ENCODE data around the gene MISP. TPM values are rescaled to one million over a fixed set of nuclear protein-coding genes. Genes with fewer than 3 reads are reported as not detected.
A peak's percentile ranks its signal among the peaks of the same experiment; 100 is the strongest.

Gene MISP
- total and polyA plus RNA-seq, 9 of the 15 experiments (the other 6 are each of a cell fraction or from before 2014, with no cell fraction given): 0.04 to 0.29 (median 0.05) TPM; not detected in 5

GRCh38 chr19:799076-799881 lies 48.4 kb downstream of the MISP start:
- DNase-seq (ENCODE audit: extremely low read depth in 1 of 4, low spot score in 3 of 4) (peak in 3 of 4 experiments; percentile 11 to 64 (median 28)), FAIRE-seq (peak; percentile 72), ATAC-seq (peak; percentile 10)
- no peaks in the 10 kb centered on the region for H3K27me3 ChIP-seq (ENCODE audit: control insufficient read depth in 2 of 2, insufficient read depth in 2 of 2, low read length in 2 of 2)
- peaks cover 61% of the 10 kb centered on the region for H4K20me1 ChIP-seq (replicated peaks; ENCODE audit: control insufficient read depth, insufficient read depth, low read length)
- H3K4me3 ChIP-seq: peak overlapping the region; percentile 99
- BruUV-seq (replicated peaks): no TSS peak
- intact Hi-C loops (cut with micrococcal nuclease) (loop anchor here (1.0 kb wide), 1 partner anchor 28 kb away; no protein-coding TSS in a partner anchor), in situ Hi-C loops (cut with MboI) (no loop called here)
- peaks cover 16% of the 10 kb centered on the region for H3K9me1 ChIP-seq (ENCODE audit: control insufficient read depth, insufficient read depth, low read length)
- under 1% methylated on average over 27 of the region's 28 CpGs for WGBS (ENCODE audit: insufficient coverage, low coverage, missing lambda C conversion rate)
- H3K79me2 ChIP-seq (ENCODE audit: control insufficient read depth, insufficient read depth, low read length): peaks cover 80% of the 10 kb centered on the region
- CTCF ChIA-PET (ENCODE audit: low intra/inter-chr PET ratio): interaction anchor here (0.7 to 1.1 kb wide), 2 partner anchors 28 to 122 kb away, joined by 3 read pairs; no protein-coding TSS in a partner anchor
- no peak overlapping the region for H2AFZ ChIP-seq (ENCODE audit: low read depth, low read length)
- POLR2A ChIA-PET: interaction anchor here (0.6 to 2.4 kb wide), 15 partner anchors 9 to 342 kb away, joined by 3 to 20 read pairs (median 3); no protein-coding TSS in a partner anchor
- H3K9me3 ChIP-seq (replicated peaks; ENCODE audit: control insufficient read depth, insufficient read depth, low read depth, low read length): no peaks in the 10 kb centered on the region; the same call in 1 of the 2 replicates
- peaks cover 22 to 78% of the 10 kb centered on the region in 2 experiments for H3K4me1 ChIP-seq (replicated peaks in 1 of 2; ENCODE audit: control insufficient read depth in 2 of 2, insufficient read depth in 2 of 2, low read length in 2 of 2)
- peak overlapping the region; percentile 98 for H3K27ac ChIP-seq (ENCODE audit: extremely low read depth, low read depth, low read length)
- H3K9ac ChIP-seq (ENCODE audit: insufficient read depth in 1 of 2, low read depth in 2 of 2, low read length in 2 of 2): peak overlapping the region; percentile 98 to 99
- peaks cover 62% of the 10 kb centered on the region for H3K36me3 ChIP-seq (ENCODE audit: control insufficient read depth, insufficient read depth, low read length)
- H3K4me2 ChIP-seq (ENCODE audit: insufficient read depth, low read length): peak overlapping the region; percentile 85
- TF ChIP-seq MEF2D (tag; conservative IDR thresholded peaks at IDR 0.05; ENCODE audit: low read depth) (no peak), SNRNP70 (optimal IDR thresholded peaks at IDR 0.05; ENCODE audit: low read depth, low read length) (peak; percentile 60), ZFP36 (IDR thresholded peaks at IDR 0.05; ENCODE audit: low read depth, low read length, partially characterized antibody) (no peak), ZNF589 (CRISPR knock-in tag; IDR thresholded peaks at IDR 0.05; ENCODE audit: low read depth) (0 out of 2 replicates have a peak, but pooled peaks have one; percentile 36), TOE1 (IDR thresholded peaks at IDR 0.05; ENCODE audit: borderline replicate concordance) (no peak), TOE1 (CRISPR knock-in tag; IDR thresholded peaks at IDR 0.05; ENCODE audit: borderline replicate concordance, low read depth) (0 out of 2 replicates have a peak, but pooled peaks have one; percentile 41), PREB (CRISPR knock-in tag; IDR thresholded peaks at IDR 0.05) (no peak), NFIC (IDR thresholded peaks at IDR 0.05) (no peak), THRA (IDR thresholded peaks at IDR 0.05) (no peak), SMAD4 (CRISPR knock-in tag; conservative IDR thresholded peaks at IDR 0.05) (0 out of 2 replicates have a peak, but pooled peaks have one; percentile 29), VEZF1 (CRISPR knock-in tag; IDR thresholded peaks at IDR 0.05) (peak; percentile 54), CHD1 (IDR thresholded peaks at IDR 0.05; ENCODE audit: low read length) (peak; percentile 42), RBBP5 (IDR thresholded peaks at IDR 0.05; ENCODE audit: borderline replicate concordance, insufficient read depth, low read length, poor library complexity, severe bottlenecking) (peak; percentile 39), SMARCB1 (IDR thresholded peaks at IDR 0.05; ENCODE audit: insufficient read length, low read depth) (no peak), SAP30 (IDR thresholded peaks at IDR 0.05; ENCODE audit: borderline replicate concordance, insufficient read depth, low read depth, low read length, poor library complexity, severe bottlenecking) (peak; percentile 26)
